HG03342 (cell line): ENCODE results near the gene CFB.
"Not testable (repeated sequence)": the region's sequence is repeated elsewhere in the genome, so short reads cannot be mapped to it uniquely, and the experiment has no call there.

ENCODE experiments used
- ATAC-seq: cut with Tn5 transposase; IDR thresholded peaks from one replicate; pipeline ENCODE4 v1.9.1; 2021; ENCODE audit warnings: mild to moderate bottlenecking, moderate library complexity; ENCODE audit not compliant: unreplicated experiment

Gene CFB

DNA sequence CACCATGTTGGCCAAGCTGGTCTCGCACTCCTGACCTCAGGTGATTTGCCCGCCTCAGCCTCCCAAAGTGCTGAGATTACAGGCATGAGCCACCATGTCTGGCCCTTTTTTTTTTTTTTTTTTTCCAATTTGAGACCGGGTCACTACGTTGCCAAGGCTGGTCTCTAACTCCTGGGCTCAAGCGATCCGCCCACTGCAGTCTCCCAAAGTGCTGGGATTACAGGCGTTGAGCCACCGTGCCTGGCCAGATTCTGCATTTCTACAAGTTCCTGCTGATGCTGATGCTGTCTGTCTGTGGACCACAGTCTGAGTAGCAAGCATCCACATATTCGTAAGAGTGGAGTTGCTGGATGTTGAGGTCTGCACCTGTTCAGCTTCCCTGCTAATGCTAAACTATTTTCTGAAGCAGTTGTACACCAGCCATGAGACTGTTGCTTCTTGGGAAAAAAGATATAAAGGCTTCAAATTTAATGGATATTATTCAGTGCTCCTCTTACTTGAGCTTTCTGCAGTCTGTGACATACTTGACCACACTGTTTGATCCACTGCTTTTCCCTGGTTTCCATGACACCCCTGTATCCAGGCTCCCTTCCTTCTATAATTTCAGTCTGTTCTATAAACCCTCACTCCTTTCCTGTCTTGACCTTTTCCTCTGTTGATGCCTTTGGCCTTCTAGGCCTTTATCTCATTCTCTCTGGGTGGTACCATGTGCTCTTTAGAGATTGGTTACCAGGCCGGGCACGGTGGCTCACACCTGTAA, 33.9 kb upstream of the CFB start:
- ATAC-seq, result no peak

DNA sequence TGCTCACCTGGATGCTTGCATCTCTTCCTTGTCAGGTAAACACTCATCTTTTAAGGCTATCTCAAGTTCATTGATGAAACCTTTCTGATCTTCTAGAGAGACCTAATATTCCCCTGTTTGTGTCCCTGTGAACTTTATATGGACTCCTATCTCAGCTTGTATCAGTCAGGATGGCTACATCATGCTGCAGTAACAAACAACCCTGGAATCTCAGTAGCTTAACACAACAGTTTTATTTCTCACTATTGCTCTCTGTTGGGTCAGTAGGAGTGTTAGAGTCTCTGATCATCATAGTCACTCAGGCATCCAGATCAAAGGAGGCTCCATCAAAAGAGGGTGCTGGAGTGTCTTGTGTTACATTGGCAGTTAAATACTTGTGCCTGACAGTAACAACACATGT, 30.5 kb upstream of the CFB start:
- ATAC-seq, result no peak

DNA sequence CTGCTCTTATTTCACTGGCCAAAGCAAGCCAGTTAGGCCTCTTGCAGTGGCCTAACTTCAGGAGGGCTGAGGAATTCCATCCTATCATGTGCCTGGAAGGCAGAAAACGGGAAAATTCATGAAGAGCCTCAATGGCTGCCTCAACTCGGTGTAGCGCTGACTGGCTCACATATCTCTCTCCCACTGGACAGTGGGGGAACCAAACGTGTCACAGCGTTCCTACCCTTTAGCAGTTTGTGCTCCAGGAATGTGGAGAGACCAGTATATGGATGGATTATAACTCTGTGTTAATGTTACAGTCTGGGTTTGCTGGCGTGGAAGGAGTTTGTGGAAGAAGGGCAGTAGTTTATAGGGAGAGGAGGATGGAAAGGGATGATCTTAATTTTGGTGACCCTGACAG, 30.1 kb upstream of the CFB start:
- ATAC-seq, result no peak

DNA sequence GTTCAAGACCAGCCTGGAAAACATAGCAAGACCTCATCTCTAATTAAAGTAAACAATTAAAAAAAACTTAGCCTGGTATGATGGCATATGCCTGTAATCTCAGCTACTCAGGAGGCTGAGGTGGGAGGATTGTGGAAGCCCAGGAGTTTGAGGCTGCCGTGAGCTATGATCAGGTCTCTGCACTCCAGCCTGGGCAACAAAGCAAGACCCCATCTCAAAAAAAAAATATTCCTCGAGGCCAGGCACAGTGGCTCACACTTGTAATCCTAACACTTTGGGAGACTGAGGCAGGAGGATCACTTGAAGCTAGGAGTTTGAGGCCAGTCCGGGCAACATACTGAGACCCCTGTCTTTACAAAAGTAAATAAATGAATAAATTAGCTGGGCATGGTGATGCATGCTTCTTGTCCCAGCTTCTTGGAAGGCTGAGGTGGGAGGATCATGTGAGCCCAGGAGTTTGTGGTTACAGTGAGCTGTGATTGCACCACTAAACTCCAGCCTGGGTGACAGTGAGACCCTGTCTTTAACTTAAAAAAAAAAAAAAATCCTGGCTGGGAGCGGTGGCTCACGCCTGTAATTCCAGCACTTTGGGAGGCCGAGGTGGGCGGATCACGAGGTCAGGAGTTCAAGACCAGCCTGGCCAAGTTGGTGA, 27.7 kb upstream of the CFB start:
- ATAC-seq, result no peak

DNA sequence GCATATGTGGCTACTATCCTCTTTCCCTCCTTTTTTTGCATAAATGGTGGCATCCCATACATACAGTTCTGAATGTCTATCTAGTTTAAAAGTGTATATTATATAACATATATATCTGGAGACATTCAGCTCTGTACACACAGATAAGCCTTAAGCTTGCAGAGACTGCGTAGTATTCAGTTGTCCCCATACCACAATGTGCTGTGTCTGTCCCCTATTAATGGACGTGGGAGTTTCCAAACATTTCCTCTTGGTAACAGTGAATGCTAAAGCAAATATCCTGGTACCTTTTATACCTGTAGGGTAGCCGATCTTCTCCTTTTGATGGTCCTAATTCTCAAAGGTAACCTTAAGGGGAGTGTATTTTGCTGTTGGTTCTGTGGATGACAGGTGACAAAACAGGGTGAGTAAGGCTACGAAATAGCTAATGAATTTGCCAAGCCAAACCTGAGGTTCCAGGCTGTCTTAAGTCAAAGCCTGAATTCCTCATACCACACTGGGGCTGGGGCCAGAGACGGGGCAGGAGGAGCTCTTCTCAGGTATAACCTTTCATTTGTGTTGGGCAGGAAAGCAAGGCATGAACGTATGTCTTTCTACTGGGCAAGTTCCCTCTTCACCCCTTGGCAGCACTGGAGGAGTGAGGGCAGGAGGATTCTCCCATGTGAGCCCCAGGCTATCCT, 26.1 kb upstream of the CFB start:
- no peak for ATAC-seq

DNA sequence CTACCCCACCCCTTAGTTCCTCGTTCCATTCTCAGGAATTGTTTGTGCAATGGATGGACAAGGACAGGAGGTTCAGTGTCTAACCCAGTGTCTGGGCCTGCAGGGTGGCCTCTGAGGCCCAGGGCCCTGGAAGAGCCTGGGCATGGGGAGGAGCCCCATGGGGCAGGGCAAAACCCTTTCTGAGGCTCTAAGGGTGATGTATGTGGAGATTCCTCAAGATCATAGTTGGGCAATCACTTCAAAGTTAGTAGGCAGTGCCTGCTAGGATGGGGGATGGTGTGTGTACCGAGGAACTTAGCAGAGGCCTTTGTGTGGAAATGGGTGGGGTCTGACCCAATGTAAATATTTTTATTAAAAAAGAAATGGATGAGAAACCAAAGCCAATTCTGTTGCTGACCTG, 25.1 kb upstream of the CFB start:
- ATAC-seq, result no peak

DNA sequence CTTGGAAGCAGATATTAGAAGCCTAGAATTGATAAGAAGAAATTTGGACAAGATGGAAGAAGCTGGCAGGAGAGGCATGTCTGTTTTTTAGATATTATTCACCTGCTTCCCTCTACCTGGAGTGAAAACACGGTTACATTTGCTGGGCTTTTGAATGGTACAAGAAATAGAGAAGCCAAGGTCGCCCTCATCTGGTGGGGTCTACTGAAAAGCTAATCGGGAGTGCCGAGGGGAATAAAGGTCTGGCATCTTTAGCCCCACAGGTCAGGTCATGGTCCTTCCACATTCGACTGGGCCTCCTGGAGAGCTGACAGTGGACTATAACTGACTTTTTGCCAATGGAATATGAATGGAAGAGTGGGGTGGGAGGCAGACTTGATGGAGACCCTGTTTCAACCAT, 23.0 kb upstream of the CFB start:
- no peak for ATAC-seq

DNA sequence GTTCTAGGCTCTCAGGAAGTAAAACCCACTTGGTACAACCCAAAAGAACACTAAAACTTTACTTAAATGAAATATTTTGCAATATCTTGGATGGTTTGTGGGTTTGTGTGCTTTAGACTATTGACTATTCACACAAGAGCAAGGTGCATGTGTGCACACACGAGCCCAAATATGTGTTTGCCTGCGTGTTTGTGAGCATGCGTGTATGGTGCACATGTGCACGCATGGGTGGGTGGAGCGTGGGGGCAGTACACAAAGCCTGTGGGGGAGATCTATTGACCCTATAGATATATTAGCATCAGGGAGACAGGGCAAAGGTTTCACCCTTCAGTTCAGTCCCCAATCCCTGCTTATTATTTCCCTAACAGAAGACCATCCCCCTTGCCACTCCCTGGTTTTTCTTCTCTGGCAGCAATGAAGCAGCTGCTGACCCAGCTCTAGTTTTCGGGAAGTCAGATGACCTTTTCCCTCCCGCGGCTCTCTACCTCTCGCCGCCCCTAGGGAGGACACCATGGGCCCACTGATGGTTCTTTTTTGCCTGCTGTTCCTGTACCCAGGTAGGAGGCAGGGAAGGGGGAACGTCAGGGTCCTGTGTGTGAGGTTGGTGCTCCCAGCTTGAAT, 18.5 kb upstream of the CFB start, which contains the start of gene C2:
Gene C2, plus strand, starts transcription at position 476 of the 621 bp plus-strand sequence. Its CDS starts 36 bp downstream, at position 512.
- ATAC-seq, result no peak

DNA sequence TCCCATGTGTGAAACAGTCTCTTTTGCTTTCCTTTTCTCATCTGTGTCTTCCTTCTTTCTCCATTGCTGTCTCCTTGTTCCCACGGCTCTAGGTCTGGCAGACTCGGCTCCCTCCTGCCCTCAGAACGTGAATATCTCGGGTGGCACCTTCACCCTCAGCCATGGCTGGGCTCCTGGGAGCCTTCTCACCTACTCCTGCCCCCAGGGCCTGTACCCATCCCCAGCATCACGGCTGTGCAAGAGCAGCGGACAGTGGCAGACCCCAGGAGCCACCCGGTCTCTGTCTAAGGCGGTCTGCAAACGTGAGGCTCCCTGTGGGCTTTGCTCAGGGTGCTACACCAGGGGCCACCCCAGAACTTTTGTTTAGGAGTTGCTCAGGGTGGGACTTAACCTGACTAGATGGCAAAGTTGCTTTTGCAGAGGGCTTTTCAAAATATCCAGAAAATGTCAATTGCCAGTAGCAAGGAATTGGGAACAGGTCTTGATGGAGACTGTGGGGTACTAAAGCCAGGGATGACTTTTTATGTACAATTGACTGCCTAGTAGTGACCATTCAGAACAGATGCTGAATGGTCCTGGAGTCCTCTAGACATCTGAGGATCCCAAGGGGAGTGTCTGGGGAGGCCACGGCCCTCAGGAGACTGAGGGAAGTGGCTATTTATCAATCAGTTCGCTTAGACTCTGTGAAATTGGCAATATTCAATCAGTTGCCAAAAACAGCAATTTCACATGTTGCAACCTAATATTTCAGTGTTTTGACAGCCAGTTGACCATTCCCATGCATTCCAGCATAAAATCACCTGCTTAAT, 17.8 kb upstream of the CFB start:
- no peak for ATAC-seq

DNA sequence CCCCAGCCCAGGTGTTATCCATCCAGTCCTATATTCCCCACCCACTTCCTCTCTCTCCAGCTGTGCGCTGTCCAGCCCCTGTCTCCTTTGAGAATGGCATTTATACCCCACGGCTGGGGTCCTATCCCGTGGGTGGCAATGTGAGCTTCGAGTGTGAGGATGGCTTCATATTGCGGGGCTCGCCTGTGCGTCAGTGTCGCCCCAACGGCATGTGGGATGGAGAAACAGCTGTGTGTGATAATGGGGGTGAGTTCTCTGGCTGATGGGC, 17.3 kb upstream of the CFB start:
- no peak for ATAC-seq

DNA sequence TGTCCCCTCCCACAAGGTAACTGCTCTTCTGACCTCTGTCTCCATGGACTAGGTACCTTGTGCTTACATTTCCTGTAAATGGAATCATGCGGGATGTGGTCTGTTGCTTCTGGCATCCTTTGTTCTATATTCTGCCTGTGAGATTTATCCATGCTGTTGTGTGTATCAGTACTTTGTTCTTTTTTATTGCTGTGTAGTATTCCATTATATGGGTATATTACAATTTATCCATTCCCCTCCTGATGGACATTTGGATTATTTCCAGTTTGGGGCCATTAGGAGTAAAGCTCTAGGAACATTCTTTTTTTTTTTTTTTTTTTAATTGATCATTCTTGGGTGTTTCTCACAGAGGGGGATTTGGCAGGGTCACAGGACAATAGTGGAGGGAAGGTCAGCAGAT, 14.9 kb upstream of the CFB start:
- ATAC-seq, result no peak

DNA sequence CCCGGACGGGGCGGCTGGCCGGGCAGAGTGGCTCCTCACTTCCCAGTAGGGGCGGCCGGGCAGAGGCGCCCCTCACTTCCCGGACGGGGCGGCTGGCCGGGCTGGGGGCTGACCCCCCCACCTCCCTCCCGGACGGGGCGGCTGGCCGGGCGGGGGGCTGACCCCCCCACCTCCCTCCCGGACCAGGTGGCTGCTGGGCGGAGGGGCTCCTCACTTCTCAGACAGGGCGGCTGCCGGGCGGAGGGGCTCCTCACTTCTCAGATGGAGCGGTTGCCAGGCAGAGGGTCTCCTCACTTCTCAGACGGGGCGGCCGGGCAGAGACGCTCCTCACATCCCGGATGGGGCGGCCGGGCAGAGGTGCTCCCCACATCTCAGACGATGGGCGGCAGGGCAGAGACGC, 13.8 kb upstream of the CFB start:
- not testable (repeated sequence) for ATAC-seq

DNA sequence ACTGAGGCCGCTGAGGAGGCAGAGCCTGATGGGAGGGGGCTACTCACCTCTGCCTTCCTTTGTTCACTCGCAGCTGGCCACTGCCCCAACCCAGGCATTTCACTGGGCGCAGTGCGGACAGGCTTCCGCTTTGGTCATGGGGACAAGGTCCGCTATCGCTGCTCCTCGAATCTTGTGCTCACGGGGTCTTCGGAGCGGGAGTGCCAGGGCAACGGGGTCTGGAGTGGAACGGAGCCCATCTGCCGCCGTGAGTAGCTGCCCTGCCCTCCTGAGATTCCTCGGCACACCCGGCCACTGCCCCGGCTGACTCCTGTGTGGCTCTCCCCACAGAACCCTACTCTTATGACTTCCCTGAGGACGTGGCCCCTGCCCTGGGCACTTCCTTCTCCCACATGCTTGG, 12.4 kb upstream of the CFB start:
- no peak for ATAC-seq

DNA sequence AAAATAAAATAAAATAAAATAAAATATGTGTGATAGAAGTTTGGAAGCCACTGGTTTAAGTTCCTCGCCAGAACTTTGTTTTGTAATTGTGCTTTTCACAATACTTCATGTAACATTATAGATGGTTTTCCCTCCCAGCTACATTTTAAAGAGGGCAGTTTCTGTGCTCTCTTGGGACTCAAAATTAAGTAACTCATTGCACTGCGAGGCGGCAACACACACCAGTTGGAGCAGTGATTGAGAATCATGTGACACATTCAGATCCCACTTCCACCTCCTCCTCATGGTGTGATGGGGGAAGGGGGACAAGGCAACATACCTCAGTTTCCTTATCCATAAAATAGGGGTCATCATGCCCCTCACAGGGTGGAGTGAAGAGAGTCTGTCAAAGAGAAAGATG, 10.9 kb upstream of the CFB start:
- no peak for ATAC-seq

DNA sequence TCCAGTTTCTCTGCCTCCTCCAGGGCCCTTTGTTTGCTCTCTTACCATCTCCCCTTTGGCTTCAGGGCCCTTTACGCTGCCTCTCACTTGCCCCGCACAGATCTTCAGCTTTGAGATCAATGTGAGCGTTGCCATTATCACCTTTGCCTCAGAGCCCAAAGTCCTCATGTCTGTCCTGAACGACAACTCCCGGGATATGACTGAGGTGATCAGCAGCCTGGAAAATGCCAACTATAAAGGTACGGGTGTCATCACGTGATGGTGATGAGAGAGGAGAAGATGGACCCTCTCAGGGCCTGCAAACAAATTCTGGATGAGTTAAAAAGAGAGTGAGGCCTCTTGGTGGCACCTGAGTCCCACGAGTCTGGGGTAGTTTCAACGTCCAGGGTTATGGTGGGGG, 10.1 kb upstream of the CFB start:
- no peak for ATAC-seq

DNA sequence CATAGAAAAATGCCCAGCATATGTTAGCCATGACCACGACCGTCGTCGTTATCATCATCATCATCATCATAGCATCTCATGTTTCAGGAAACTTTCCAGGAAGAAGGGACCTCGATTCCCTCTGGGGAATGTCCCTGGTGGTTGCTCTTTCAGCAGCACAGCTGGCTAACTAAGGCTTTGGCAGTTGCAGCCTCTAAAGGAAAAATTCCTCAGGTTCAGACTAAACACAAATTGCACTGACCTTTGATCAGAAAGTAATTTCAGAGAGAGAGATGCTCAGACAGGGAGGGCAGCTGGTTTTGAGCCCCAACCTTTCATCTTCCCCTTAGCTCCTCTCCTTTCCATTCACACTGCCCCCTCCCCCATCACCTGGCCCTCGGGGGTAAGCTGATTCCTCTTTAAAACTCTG, 5.6 kb upstream of the CFB start:
- ATAC-seq, result no peak

DNA sequence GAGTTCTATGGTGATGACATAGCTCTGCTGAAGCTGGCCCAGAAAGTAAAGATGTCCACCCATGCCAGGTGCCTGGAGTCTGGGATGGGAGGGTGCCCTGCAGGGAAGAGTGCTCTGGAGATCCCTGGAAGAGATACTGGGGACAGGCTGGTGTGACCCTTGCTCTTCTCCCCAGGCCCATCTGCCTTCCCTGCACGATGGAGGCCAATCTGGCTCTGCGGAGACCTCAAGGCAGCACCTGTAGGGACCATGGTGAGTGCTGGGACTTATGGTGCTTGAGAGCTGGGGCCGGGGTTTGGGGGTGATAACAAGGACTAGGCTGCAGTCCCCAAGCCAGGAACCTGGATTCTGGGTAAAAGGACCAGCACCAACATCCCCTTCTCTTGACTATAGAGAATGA, 2.2 kb upstream of the CFB start:
- no peak for ATAC-seq

DNA sequence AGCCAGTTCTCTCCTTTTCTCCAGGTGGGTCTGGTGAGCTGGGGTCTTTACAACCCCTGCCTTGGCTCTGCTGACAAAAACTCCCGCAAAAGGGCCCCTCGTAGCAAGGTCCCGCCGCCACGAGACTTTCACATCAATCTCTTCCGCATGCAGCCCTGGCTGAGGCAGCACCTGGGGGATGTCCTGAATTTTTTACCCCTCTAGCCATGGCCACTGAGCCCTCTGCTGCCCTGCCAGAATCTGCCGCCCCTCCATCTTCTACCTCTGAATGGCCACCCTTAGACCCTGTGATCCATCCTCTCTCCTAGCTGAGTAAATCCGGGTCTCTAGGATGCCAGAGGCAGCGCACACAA, 765 bp upstream of the CFB start:
- no peak for ATAC-seq

DNA sequence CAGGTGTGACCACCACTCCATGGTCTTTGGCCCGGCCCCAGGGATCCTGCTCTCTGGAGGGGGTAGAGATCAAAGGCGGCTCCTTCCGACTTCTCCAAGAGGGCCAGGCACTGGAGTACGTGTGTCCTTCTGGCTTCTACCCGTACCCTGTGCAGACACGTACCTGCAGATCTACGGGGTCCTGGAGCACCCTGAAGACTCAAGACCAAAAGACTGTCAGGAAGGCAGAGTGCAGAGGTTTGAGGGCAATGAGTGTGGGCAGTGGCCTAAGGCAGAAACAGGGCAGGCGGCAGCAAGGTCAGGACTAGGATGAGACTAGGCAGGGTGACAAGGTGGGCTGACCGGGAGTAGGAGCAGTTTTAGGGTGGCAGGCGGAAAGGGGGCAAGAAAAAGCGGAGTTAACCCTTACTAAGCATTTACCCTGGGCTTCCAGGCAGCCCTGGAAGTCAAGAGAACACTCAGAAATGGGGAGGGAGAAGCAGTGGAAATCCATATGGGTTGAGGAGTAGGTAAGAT, 533 bp downstream of the CFB start:
- no peak for ATAC-seq

DNA sequence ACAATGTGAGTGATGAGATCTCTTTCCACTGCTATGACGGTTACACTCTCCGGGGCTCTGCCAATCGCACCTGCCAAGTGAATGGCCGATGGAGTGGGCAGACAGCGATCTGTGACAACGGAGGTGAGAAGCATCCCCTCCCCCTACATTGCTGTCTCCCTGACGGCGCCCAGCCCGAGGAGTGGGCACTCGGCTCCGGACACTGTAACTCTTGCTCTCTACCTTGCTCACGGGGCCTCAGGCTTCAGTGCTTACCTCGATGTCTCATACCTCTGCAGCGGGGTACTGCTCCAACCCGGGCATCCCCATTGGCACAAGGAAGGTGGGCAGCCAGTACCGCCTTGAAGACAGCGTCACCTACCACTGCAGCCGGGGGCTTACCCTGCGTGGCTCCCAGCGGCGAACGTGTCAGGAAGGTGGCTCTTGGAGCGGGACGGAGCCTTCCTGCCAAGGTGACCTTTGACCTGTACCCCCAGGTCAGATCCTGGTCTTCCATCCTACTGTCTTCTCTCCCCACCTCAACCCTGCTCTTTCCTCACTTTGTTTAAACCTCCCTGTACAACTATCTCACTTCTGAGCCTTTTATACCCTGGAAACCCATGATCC, 1.3 kb downstream of the CFB start:
- ATAC-seq, result no peak

DNA sequence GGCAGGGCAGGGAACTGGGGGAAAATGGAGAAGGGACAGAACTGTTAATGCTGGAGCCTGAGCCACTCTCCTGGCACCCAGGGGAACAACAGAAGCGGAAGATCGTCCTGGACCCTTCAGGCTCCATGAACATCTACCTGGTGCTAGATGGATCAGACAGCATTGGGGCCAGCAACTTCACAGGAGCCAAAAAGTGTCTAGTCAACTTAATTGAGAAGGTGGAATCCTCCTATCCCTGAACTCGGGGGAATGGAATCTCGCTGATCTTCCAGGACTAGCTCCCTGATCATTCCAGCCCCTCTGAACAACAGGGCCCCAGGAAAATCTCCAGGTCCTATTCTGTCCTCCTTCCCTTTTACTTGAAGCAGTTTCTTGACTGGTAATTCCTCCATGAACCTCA, 2.0 kb downstream of the CFB start:
- ATAC-seq, result no peak
